Stimulated activated CD8-positive, alpha-beta memory T cell treated with anti-CD3 and anti-CD28 coated beads, Interleukin-2, amount 100 ng/mL, for 48 hours (primary cell): ENCODE measurements around the gene TCP10L.
"Not testable (repeated sequence)": the region's sequence is repeated elsewhere in the genome, so short reads cannot be mapped to it uniquely, and the experiment has no call there.

Source experiments
- DNase-seq, 2 donors: peaks; one replicate each; pipeline ENCODE4 v3.0.0-alpha.2; 2020; ENCODE audit warnings: low read depth in 2 of 2

Gene TCP10L, protein sequence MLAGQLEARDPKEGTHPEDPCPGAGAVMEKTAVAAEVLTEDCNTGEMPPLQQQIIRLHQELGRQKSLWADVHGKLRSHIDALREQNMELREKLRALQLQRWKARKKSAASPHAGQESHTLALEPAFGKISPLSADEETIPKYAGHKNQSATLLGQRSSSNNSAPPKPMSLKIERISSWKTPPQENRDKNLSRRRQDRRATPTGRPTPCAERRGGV

DNA sequence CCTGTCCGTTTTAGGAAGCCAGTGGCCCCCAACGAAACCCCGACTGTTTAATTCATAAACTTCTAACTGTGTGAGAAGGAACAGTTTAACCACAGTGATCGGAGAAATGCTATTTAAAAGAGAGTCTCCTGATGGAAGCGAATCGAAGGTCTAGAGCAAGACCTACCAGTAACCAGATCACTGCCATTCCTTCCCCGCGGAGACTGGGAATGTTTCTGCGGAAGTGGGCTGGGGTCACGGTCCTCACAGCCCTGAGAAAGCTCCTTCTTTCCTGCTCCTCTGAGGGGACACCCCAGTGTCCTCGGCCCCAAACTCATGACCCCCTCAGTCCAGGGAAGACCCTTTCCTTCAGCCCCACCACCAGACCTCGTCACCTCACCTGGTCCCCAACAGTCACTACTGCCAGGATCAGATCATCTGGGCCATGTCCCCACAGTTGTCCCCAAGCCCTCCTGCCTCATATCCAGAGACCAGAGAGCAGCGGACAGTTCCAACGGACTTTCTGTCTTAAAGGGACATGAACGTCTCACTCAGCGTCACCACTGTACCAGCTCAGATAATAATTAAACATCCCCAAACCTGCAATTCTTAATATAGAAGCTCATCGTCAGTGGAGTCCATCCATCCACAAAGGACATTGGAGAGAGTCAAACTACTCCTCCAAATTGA is at the start of gene TCP10L:
TCP10L (minus strand) TSS at position 482 of the 669 bp plus-strand sequence. CDS start 1,219 bp downstream, outside the sequence.
- DNase-seq: no peak

DNA sequence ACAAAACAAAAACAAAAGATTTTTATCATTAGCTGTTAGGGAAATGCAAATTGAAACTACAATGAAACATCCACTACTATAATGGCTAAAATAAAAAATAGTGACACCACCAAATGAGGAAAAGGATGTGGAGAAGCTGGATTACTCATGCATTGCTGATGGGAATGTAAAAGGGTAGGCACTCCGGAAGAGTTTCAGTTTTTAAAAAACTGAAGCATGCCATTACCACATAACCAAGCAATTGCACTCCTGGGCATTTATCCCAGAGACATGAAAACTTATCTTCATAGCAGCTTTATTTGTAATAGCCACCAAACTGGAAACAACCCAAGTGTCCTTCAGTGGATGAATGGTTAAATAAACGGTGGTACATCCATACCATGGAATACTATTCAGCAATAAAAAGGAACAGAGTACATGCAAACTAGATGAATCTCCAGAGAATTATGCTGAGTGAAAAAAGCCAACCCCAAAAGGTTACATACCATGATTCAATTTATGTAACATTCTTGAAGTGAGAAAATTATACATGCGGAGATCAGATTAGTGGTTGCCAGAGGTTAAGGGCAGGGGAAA is 41.4 kb upstream of the TCP10L start:
- no peak for DNase-seq

DNA sequence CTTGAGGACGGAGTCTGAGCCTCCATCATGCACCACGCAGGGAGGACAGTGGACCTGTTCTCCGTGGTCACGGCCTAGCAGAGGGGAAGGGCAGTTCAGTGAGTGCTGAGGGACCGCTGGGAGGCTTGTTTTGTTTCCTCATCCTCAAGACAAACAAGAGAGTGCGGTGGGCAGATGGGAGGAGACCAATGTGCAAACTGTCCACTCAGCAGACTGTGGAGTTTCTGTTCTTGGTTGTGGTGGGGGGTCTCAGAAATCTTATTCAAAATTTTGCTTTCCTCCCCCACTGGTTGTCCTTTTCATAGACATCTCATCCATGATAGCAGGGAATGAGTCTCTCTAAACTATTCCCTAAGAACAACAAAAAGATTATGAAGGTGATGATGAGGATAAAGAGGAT is 32.9 kb upstream of the TCP10L start:
- DNase-seq: not testable (repeated sequence)

DNA sequence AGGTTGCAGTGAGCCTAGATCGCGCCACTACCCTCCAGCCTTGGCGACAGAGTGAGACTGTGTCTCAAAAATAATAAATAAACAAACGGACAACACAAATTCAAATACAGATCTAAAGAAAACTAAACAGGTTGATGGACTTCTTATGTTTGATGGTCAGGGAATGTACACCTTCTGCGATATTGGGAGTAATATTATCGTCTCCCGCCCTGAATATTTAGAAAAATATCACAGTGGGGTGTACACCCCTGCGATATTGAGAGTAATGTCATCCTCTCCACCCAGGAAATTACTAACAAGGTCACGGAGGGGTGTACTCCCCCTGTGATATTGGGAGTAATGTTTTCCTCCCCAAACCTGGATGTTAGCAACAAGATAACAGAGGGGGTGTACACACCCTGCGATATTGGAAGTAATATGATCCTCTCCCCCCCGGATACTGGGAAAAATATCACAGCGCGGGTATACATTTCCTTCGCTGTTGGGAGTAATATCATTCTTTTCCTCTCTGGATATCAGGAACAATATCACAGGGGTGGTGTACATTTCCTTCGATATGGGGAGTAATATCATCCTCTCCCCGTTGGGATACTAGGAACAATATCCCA is 28.2 kb upstream of the TCP10L start:
- DNase-seq: no peak

DNA sequence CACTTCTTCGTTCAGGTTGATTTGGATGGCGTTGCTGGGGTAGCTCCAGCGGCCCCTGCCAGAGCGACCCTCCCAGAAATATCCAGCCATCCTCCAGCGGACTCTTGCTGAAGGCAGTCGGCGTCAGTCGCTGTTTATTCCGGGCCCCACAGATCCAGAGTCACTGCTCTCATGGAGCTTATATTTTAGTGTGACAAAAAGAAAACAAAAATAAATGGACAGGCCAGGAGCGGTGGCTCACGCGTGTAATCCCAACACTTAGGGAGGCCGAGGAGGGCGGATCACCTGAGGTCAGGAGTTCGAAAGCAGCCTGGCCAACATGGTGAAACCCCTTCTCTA is 27.6 kb upstream of the TCP10L start:
- no peak for DNase-seq

DNA sequence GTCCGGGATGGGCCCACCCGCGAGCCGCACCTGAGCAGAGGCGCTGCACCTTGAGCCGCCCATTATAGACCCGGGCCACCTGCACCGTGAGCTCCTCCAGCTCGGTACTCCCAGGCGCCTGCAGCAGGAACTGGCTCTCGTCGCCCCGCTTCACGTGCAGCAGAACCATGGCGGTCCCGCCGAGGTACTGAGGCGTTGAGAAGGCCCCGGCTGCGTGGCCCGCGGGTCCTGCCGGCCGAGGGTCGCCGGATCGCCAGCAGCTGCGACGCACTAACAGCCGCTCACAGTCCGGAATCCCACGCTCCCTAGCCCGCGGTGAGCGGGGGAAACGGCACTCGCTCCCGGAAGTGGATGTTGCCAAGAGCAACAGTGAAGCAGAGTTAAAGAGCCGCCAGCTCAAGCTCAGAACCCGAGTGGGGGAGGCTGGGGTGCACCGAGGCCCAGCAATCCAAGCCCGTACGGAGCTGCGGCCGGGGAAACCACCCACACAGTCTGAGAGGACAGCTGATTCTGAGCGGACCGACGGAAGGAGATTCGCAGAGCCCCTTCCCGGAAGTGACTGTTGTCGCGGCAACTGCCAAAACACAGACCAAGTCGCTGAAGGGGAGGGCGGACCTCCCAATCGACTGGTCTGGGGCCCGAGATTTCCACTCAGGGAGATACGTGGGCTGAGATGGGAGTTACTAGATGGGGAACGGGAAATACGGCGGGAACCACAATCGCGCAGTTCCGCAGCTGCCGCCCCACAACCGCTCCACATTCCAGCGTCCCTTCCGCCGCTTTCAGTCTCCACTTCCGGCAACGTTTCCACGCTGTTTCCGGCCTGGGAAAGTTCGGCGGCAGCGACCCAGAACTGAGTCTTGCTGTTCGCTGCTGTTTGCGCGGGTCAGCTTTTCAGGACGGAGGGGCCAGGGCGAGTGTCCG is 27.0 kb upstream of the TCP10L start, which contains the start of gene CFAP298:
CFAP298 (minus strand) TSS at position 303 of the 924 bp plus-strand sequence; CDS start at position 169, 134 bp downstream.
- peak; percentile 77 to 79 for DNase-seq

DNA sequence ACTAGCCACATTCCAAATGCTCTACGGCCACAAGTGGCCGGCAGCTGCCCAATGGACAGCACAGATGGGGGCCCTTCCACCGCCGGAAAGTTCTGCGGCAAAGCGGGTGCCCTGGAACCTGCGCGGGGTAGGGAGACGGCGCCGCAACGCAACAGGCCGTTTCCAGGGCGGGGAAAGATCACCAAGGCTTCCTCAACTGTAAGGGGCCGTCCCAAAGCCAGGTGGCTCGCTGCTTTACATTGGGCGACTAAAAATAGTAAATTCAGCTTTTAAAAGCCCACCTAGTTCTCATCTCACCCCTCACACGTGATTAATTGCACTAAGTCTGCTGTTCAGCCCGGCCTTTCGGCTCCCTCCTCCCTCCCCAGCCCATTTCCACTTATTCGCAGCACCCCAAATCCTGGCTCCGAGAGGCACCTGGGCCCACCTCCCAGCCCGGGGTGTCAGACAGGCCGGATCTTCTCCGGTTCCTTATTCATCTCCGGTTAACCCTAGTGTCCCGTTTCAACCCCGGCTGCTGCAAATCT is 26.2 kb upstream of the TCP10L start:
- peak; percentile 21 to 29 for DNase-seq

DNA sequence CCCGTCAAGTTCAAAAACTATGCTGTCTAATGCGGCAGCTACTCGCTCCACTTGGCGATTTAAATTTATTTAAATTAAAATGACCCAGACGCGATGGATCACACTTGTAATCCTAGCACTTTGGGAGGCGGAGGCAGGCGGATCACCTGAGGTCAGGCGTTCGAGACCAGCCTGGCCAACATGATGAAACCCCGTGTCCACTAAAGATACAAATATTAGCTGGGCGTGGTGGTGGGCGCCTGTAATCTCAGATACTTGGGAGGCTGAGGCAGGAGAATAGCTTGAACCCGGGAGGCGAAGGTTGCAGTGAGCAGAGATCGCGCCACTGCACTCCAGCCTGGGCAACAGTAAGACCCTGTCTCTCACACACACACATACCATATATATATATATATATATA is 25.6 kb upstream of the TCP10L start:
- DNase-seq: not testable (repeated sequence)

DNA sequence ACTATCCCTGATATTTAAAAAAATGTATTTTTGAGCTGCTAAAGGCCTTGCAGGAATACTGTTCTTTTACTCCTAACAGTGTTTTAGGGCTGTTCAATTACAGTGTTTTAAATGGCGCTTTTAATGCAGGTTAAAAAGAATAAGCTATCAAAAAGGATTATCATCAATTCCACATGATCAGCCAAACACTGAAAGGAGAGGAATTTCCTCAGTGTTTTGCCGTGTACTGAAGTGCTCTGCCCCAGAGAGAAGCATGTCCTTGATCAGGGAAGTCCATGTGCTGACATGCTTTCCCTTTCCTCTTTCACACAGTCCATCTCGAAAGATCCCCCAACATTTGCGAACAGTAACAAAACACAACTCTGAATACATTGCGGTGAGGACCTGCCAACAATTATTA is 23.5 kb upstream of the TCP10L start:
- DNase-seq: no peak

DNA sequence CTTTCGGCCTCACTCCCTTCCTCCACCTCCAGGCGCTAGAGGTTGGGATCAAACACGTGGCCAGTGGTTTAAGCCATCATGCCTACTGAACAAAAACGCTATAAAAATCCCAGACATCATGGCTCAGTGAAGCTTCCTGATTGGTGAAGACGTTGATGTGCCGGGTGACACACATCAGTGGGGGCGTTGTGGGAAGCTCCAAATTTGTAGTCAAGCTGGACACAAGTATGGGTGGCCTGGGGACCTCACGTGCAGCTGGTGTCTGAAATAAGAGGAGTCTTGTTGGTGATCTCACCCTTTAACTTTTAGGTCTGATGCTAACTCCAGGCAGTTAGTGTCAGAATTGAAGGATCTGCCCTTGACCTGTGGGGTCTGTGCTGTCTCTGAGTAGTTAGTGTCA is 20.1 kb upstream of the TCP10L start:
- no peak for DNase-seq

DNA sequence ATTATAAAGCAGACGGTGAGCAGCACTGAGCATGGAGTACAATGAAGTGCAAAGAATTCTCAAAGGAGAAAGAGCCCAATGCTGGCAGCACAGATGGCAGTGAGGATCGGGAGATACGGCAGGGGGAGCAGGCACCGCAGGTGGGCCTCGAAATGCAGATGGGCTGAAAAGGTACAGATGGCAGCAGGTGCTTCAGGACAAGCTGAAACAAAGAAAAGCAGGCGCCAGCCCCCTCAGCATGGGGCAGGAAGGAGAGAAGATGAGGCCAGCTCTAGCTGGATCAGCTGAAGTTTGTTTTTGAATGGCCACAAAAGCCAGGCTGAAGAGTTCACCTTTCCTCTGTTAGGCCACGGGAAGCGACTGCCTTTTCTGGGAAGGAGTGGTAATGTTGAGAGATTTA is 19.1 kb upstream of the TCP10L start:
- no peak for DNase-seq

DNA sequence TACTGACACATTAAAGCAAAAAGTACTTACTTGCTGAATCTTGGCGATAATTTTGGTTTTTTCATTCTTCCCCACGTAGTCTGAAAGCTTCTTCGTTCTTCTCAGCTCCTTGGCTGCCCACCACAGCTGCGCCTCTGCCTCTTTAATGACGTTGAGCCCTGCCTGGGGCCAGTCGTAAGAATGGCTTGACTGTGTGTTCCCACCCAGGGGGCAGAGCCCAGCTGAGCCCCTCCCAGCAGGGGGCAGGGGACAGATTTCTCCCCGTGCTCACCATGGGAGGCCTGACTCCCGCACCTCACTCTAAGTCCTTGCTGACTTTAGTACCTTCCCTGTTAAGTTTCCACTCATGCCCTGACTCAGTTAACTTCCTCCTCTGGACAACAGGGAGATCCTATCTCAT is 17.8 kb upstream of the TCP10L start:
- DNase-seq: no peak

DNA sequence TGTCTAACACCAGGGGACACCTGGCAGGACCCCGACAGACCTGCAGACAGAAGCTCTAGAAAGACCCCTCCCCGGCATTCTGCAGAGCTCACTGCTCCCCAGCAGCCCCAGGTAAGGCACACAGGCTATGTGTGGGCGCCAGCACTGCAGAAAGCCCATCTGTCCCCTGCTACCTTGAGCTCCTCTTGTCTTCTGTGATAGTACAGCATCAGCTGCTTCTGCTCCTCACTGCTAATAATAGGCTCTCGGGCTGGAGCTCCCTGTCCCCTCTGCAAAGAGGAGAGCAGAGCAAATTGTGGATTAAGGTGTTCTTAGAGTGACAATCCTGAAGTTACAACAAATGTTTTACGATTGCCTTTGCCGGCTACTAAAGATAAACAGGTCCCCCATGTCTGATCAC is 16.8 kb upstream of the TCP10L start:
- no peak for DNase-seq

DNA sequence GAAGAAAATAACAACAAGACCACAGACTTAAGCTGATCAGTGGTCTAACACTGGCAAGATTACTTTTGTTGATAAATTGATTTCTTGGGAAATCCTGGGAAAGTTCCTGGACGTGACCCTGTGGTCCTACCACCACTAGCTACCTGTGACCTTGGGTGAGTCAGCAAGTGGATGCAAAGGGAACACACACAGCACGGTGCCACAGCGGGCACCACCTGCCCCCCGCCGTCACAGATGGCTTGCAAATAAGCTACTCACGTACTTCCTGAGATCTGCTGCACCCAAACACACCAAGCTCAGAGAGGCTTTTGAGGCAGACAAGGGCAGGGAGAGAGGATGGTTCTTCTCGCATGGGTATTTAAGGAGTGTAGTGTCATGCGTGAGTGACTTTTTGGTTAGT is 14.2 kb upstream of the TCP10L start:
- DNase-seq: no peak

DNA sequence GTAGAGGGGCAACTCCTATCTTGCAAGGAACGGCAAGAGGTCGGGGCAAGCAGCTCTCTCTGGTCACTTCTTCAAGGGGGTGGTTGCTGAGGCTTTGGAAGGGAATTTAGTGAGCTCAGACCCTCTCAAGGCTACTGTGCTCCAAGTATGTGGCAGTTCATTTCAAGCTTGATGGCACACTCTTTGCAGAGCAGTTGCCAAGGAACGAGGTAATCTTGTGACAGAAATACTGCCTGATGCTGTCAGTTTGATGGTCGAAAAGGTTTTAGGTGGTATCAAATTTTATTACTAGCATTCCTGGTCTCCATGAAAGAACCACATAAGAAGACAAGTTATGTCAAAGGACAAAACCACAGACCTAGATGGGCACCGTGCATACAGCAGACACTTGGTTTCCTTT is 13.8 kb upstream of the TCP10L start:
- no peak for DNase-seq

DNA sequence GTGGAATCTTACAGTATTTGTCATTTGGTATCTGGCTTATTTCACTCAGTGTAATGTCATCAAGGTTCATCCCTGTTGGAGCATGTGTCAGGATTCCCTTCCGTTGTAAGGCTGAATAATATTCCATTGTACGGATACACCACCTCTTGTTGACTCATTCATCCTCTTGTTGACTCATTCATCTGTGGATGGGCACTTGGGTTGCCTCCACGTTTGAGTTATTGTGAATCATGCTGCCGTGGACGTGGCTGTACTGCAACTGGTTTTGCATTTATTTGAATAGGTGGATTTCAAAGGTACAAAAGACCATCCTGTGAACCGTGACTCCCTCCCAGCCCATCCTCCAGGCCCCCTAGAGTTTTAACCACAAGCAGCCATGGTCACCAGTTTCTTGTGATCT is 11.9 kb upstream of the TCP10L start:
- DNase-seq: no peak

DNA sequence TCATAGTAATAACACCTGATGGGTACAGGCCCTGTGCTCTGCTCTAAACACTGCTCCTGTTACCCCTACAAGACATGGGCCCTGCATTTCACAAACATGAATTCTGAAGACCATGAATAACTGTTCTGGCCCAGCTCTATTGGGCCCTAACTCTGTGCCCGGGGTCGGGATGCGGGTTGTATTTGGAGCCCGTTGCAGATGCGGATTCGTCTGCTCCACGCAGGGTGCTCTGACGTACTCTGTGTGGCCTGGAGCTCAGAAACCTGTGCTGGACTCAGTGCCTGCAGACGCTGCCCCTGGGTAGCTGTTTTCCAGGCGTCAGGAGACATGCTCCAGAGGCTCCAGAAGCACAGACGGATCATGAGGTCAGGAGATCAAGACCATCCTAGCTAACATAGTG is 10.1 kb upstream of the TCP10L start:
- DNase-seq: no peak

DNA sequence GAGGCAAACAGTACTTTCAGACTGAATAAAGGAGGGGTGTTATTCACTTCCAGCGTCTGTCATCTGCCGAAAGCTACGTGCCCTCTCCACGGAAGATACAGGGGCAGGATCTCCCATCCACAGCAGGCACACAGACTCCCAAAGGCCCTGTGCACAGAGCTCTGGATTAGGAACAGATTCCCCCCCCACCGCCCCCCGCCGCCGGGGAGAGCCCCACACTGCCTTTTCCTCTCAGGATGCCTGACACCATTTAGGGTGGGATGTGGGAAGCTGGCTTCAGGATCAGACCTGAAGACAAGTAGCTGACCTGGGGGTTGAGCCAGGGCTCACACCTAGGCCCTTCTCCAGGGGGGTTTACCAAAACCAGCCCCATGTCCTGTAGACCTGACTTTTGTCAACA is 8.4 kb upstream of the TCP10L start:
- DNase-seq: no peak

DNA sequence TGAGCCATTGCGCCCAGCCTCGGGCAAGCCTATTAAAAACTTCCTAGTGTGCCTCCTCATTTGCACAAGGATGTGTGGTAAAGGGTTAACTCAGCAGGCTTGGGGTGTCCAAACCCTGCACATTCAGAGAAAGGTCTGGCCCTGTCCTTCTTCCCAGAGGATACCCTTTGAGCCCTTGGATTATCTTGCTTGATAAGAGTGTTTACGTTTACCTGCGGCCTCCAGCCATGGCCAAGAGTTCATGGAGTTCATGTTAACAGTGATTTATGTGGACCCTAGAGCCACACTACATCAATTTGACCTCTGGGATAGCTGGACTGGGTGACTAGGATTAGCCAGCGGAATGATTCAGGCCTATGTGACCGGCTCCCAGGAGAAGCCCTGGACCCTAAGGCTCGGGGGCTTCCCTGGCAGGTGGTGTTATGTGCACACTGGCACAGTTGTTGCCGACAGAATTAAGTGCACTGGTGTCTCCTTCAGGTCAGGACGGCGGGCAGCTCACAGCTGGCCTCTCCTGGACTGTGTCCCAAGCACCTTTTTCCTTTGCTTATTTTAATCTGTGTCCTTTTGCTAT is 7.7 kb upstream of the TCP10L start:
- no peak for DNase-seq

DNA sequence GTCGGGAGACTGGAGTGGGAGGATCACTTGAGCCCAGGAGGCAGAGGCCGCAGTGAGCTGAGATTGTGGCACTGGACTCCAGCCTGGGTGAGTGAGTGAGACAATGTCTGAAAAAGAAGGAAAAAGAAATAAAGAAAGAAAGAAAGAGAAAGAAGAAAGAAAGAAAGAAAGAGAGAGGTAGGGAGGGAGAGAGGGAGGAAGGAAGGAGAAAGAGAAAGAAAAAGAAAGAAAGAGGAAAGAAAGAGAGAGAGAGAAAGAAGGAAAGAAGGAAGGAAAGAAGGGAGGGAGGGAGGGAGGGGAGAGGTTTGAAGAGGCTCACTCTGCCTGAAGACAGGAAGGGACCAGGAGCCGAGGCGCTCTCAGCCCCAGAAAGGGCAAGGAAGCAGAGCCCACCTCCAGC is 4.8 kb upstream of the TCP10L start:
- DNase-seq: no peak

DNA sequence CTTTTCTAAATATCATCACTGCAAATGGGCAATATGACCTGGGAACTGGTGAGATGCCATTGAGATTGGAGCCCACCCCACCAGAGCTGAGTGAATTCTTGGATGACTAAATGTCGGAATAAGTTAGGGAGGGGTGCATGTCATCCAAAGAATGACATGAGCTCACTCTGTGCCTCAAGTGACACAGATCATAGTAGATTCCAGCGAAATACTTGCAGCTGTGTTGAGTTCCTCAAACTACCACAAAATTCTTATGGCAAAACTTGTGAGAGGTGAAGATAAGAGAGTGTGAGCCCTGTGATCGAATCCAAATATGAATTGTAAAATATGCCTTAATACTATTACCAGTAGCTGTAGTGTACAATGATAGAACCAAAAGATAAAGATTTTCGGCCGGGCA is 2.3 kb upstream of the TCP10L start:
- DNase-seq: no peak
